Measurements from ENCODE around the gene IGSF21.

Gene IGSF21

DNA sequence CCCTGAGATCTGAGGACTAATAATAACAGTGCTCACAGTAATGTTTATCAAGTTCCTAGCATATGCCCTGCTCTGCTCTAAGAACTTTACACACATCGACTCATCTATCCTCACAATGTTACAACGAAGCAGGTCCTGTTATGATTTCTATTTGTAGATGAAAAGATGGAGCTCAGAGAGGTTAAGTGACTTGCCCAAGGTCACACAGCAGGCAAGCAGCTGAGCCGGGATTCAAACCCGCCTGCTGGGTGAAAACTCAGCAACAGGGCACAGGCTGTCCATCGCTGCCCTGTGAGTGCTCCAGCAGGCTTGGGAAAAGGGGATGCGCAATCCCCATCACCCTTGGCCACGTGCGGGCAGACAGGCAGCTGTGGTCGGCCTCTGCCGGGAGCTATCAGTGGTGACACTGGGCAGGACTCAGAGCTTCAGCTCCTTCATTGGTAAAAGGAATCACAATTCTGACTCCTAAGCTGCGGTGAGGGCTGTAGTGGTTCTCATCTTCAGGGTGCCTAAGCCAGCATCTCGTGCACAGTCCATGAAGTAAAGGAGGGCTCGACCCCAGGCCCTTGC, 199.8 kb downstream of the IGSF21 start:
- no peak overlapping the region for H3K4ac ChIP-seq (ENCODE audit: low read depth, low read length)
- no peak overlapping the region for H4K5ac ChIP-seq (ENCODE audit: low read length)
- H3K79me2 ChIP-seq (ENCODE audit: control insufficient read depth, insufficient read depth, low read length) = no peaks in the 10 kb centered on the region
- H3K27me3 ChIP-seq (ENCODE audit: insufficient read depth, low read length, poor library complexity) = no peaks in the 10 kb centered on the region
- H2BK120ac ChIP-seq (ENCODE audit: low read depth, low read length) = no peak overlapping the region
- H3K9ac ChIP-seq (ENCODE audit: low read length) = no peak overlapping the region
- no peaks in the 10 kb centered on the region for H3K79me1 ChIP-seq (ENCODE audit: low read length)
- no peaks in the 10 kb centered on the region for H3K4me1 ChIP-seq (ENCODE audit: control insufficient read depth, low read depth, low read length)
- H3K56ac ChIP-seq (ENCODE audit: low read length) = no peak overlapping the region
- no peak overlapping the region for H2AK5ac ChIP-seq (ENCODE audit: low read length)
- no peak overlapping the region for H3K23ac ChIP-seq (ENCODE audit: low read length)
- WGBS (ENCODE audit: extremely low coverage, insufficient coverage, low lambda C conversion rate) = no CpG with 5 or more reads among the region's 13 CpGs
- DNase-seq = no peak
- H3K4me3 ChIP-seq (ENCODE audit: low read length) = no peak overlapping the region
- H3K4me2 ChIP-seq (ENCODE audit: low read length) = no peak overlapping the region
- H4K8ac ChIP-seq (ENCODE audit: low read depth, low read length) = no peak overlapping the region
- H2BK5ac ChIP-seq (ENCODE audit: low read length) = no peak overlapping the region
- no peaks in the 10 kb centered on the region for H3K36me3 ChIP-seq (ENCODE audit: control insufficient read depth, insufficient read depth, low read length)
- no peak overlapping the region for H3K27ac ChIP-seq (ENCODE audit: low read depth, low read length)
- no peak overlapping the region for H3K18ac ChIP-seq (ENCODE audit: low read length)
- H2BK15ac ChIP-seq (replicated peaks; ENCODE audit: low read depth) = no peak overlapping the region

DNA sequence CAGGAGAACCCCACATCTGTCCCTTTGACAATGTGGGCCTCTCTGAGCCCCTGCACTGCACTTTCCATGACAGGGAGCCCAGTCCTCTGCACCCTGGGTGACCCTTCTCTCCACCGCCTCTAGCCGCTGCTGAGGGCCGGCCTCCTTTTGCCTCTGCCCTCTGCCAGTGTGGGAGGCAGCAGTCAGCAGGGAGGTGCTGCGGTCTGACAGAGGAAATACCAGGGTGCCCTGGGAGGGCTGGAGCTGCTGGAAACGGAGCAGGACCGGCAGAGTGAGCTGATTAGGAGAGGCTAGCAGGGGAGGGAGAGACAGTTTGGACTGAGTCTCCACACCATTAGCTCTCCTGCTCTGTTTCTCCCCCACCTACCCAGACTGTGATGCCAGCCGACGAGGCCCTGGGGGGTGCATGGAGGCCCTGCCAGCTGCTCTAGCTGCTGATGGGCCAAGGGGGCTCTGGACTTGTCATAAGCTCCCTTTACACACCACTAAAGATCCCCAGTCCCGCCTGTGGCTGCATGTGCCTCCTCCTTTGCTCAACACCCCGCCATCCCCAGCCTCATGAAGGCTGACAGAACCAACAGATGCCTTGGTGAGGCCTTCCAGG, 202.1 kb downstream of the IGSF21 start:
- Histone ChIP-seq H2BK120ac (ENCODE audit: low read depth, low read length) (no peak overlapping the region), H2BK15ac (replicated peaks; ENCODE audit: low read depth) (no peak overlapping the region), H3K27ac (ENCODE audit: low read depth, low read length) (no peak overlapping the region), H3K79me1 (ENCODE audit: low read length) (no peaks in the 10 kb centered on the region), H3K36me3 (ENCODE audit: control insufficient read depth, insufficient read depth, low read length) (no peaks in the 10 kb centered on the region), H3K56ac (ENCODE audit: low read length) (no peak overlapping the region), H3K23ac (ENCODE audit: low read length) (no peak overlapping the region), H2BK5ac (ENCODE audit: low read length) (no peak overlapping the region), H3K4ac (ENCODE audit: low read depth, low read length) (no peak overlapping the region), H3K18ac (ENCODE audit: low read length) (no peak overlapping the region), H3K4me1 (ENCODE audit: control insufficient read depth, low read depth, low read length) (no peaks in the 10 kb centered on the region), H3K4me2 (ENCODE audit: low read length) (no peak overlapping the region), H4K5ac (ENCODE audit: low read length) (no peak overlapping the region), H3K79me2 (ENCODE audit: control insufficient read depth, insufficient read depth, low read length) (no peaks in the 10 kb centered on the region), H3K27me3 (ENCODE audit: insufficient read depth, low read length, poor library complexity) (no peaks in the 10 kb centered on the region), H4K8ac (ENCODE audit: low read depth, low read length) (no peak overlapping the region), H3K9ac (ENCODE audit: low read length) (no peak overlapping the region), H2AK5ac (ENCODE audit: low read length) (no peak overlapping the region), H3K4me3 (ENCODE audit: low read length) (no peak overlapping the region)
- DNase-seq = no peak
- no CpG with 5 or more reads among the region's 10 CpGs for WGBS (ENCODE audit: extremely low coverage, insufficient coverage, low lambda C conversion rate)

DNA sequence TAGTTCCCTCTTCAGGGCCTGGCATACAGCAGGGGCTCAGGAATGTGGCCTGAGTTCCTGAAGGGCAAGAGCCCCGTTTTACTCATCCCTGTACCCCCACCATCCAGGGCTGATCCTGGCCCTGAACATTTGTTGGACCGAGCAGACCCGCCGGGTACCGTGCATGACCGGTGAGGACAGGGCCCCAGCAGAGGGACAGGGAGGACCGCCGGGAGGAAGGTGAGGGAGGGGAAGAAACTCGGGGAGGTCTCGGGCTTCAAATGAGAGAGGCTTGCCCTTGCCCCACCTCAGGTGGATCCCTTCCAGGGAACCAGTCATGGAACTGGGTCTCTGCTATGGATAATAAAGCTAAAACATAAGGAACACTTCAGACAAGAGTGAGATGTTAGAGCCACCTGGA, 205.4 kb downstream of the IGSF21 start:
- Histone ChIP-seq H3K56ac (ENCODE audit: low read length) (no peak overlapping the region), H3K4ac (ENCODE audit: low read depth, low read length) (no peak overlapping the region), H2AK5ac (ENCODE audit: low read length) (no peak overlapping the region), H3K27me3 (ENCODE audit: insufficient read depth, low read length, poor library complexity) (no peaks in the 10 kb centered on the region), H3K79me1 (ENCODE audit: low read length) (no peaks in the 10 kb centered on the region), H3K4me1 (ENCODE audit: control insufficient read depth, low read depth, low read length) (no peaks in the 10 kb centered on the region), H3K36me3 (ENCODE audit: control insufficient read depth, insufficient read depth, low read length) (no peaks in the 10 kb centered on the region), H4K5ac (ENCODE audit: low read length) (no peak overlapping the region), H3K23ac (ENCODE audit: low read length) (no peak overlapping the region), H3K9ac (ENCODE audit: low read length) (no peak overlapping the region), H2BK15ac (replicated peaks; ENCODE audit: low read depth) (no peak overlapping the region), H3K27ac (ENCODE audit: low read depth, low read length) (no peak overlapping the region), H3K18ac (ENCODE audit: low read length) (no peak overlapping the region), H4K8ac (ENCODE audit: low read depth, low read length) (no peak overlapping the region), H3K4me2 (ENCODE audit: low read length) (no peak overlapping the region), H2BK5ac (ENCODE audit: low read length) (no peak overlapping the region), H3K4me3 (ENCODE audit: low read length) (no peak overlapping the region), H3K79me2 (ENCODE audit: control insufficient read depth, insufficient read depth, low read length) (no peaks in the 10 kb centered on the region), H2BK120ac (ENCODE audit: low read depth, low read length) (no peak overlapping the region)
- no CpG with 5 or more reads among the region's 10 CpGs for WGBS (ENCODE audit: extremely low coverage, insufficient coverage, low lambda C conversion rate)
- DNase-seq = no peak

DNA sequence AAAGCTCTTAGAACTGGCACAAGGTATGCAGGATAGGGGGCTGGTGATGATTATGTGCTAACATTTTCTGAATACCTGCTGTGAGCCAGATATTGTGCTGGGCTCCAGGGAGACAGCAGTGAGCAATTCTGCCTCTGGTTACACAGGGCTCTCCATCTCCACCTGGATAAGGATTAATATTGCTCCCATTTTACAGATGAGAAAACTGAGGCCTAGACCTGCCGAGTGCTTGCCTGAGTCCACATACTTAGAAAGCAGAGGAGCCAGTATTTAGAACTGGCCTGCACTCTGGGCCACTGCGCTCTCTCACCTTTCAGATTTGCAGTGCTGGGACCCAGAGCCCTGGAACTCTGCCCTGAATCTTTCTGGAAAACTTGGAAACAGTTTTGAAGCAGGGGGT, 205.9 kb downstream of the IGSF21 start:
- no peak overlapping the region for H3K23ac ChIP-seq (ENCODE audit: low read length)
- no peak overlapping the region for H3K4me3 ChIP-seq (ENCODE audit: low read length)
- H4K8ac ChIP-seq (ENCODE audit: low read depth, low read length) = no peak overlapping the region
- no peak overlapping the region for H2BK15ac ChIP-seq (replicated peaks; ENCODE audit: low read depth)
- WGBS (ENCODE audit: extremely low coverage, insufficient coverage, low lambda C conversion rate) = no CpG with 5 or more reads among the region's 2 CpGs
- no peak for DNase-seq
- no peak overlapping the region for H2BK5ac ChIP-seq (ENCODE audit: low read length)
- no peaks in the 10 kb centered on the region for H3K79me2 ChIP-seq (ENCODE audit: control insufficient read depth, insufficient read depth, low read length)
- no peaks in the 10 kb centered on the region for H3K4me1 ChIP-seq (ENCODE audit: control insufficient read depth, low read depth, low read length)
- H4K5ac ChIP-seq (ENCODE audit: low read length) = no peak overlapping the region
- H3K56ac ChIP-seq (ENCODE audit: low read length) = no peak overlapping the region
- no peak overlapping the region for H2AK5ac ChIP-seq (ENCODE audit: low read length)
- H2BK120ac ChIP-seq (ENCODE audit: low read depth, low read length) = no peak overlapping the region
- H3K79me1 ChIP-seq (ENCODE audit: low read length) = no peaks in the 10 kb centered on the region
- no peaks in the 10 kb centered on the region for H3K36me3 ChIP-seq (ENCODE audit: control insufficient read depth, insufficient read depth, low read length)
- no peak overlapping the region for H3K4ac ChIP-seq (ENCODE audit: low read depth, low read length)
- H3K9ac ChIP-seq (ENCODE audit: low read length) = no peak overlapping the region
- no peak overlapping the region for H3K18ac ChIP-seq (ENCODE audit: low read length)
- no peak overlapping the region for H3K27ac ChIP-seq (ENCODE audit: low read depth, low read length)
- no peaks in the 10 kb centered on the region for H3K27me3 ChIP-seq (ENCODE audit: insufficient read depth, low read length, poor library complexity)
- H3K4me2 ChIP-seq (ENCODE audit: low read length) = no peak overlapping the region

GRCh38 chr1:18314399-18314798, 206.8 kb downstream of the IGSF21 start:
- Histone ChIP-seq H3K36me3 (ENCODE audit: control insufficient read depth, insufficient read depth, low read length) (no peaks in the 10 kb centered on the region), H2AK5ac (ENCODE audit: low read length) (no peak overlapping the region), H3K27me3 (ENCODE audit: insufficient read depth, low read length, poor library complexity) (no peaks in the 10 kb centered on the region), H3K27ac (ENCODE audit: low read depth, low read length) (no peak overlapping the region), H2BK15ac (replicated peaks; ENCODE audit: low read depth) (no peak overlapping the region), H2BK120ac (ENCODE audit: low read depth, low read length) (no peak overlapping the region), H3K4me2 (ENCODE audit: low read length) (no peak overlapping the region), H3K79me1 (ENCODE audit: low read length) (no peaks in the 10 kb centered on the region), H3K4me1 (ENCODE audit: control insufficient read depth, low read depth, low read length) (no peaks in the 10 kb centered on the region), H3K18ac (ENCODE audit: low read length) (no peak overlapping the region), H3K56ac (ENCODE audit: low read length) (no peak overlapping the region), H3K23ac (ENCODE audit: low read length) (no peak overlapping the region), H3K79me2 (ENCODE audit: control insufficient read depth, insufficient read depth, low read length) (no peaks in the 10 kb centered on the region), H4K5ac (ENCODE audit: low read length) (no peak overlapping the region), H3K4ac (ENCODE audit: low read depth, low read length) (no peak overlapping the region), H3K9ac (ENCODE audit: low read length) (no peak overlapping the region), H3K4me3 (ENCODE audit: low read length) (no peak overlapping the region), H4K8ac (ENCODE audit: low read depth, low read length) (no peak overlapping the region), H2BK5ac (ENCODE audit: low read length) (no peak overlapping the region)
- DNase-seq = no peak
- no CpG with 5 or more reads among the region's 9 CpGs for WGBS (ENCODE audit: extremely low coverage, insufficient coverage, low lambda C conversion rate)

DNA sequence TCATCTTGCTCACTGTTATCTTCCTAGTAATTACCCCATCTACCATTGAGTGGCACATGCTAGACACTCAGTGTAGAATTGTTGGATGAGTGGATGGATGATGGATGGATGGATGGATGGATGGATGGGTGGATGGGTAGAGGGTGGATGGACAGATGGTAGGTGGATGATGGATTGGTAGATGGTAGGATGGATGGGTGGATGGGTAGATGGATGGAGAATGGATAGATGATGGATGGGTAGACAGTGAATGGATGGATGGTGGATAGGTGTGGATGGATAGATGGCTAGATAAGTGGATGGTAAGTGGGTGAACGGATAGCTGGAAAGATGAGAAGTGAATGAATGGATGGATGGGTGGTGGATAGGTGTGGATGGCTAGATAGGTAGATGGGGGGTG, 207.9 kb downstream of the IGSF21 start:
- Histone ChIP-seq H3K27me3 (ENCODE audit: insufficient read depth, low read length, poor library complexity) (no peaks in the 10 kb centered on the region), H2AK5ac (ENCODE audit: low read length) (no peak overlapping the region), H3K4me2 (ENCODE audit: low read length) (no peak overlapping the region), H4K5ac (ENCODE audit: low read length) (no peak overlapping the region), H3K9ac (ENCODE audit: low read length) (no peak overlapping the region), H2BK15ac (replicated peaks; ENCODE audit: low read depth) (no peak overlapping the region), H4K8ac (ENCODE audit: low read depth, low read length) (no peak overlapping the region), H2BK5ac (ENCODE audit: low read length) (no peak overlapping the region), H3K56ac (ENCODE audit: low read length) (no peak overlapping the region), H2BK120ac (ENCODE audit: low read depth, low read length) (no peak overlapping the region), H3K79me1 (ENCODE audit: low read length) (no peaks in the 10 kb centered on the region), H3K23ac (ENCODE audit: low read length) (no peak overlapping the region), H3K36me3 (ENCODE audit: control insufficient read depth, insufficient read depth, low read length) (no peaks in the 10 kb centered on the region), H3K18ac (ENCODE audit: low read length) (no peak overlapping the region), H3K79me2 (ENCODE audit: control insufficient read depth, insufficient read depth, low read length) (no peaks in the 10 kb centered on the region), H3K27ac (ENCODE audit: low read depth, low read length) (no peak overlapping the region), H3K4ac (ENCODE audit: low read depth, low read length) (no peak overlapping the region), H3K4me1 (ENCODE audit: control insufficient read depth, low read depth, low read length) (no peaks in the 10 kb centered on the region), H3K4me3 (ENCODE audit: low read length) (no peak overlapping the region)
- no peak for DNase-seq
- no CpG with 5 or more reads among the region's 1 CpG for WGBS (ENCODE audit: extremely low coverage, insufficient coverage, low lambda C conversion rate)

Data from mesendoderm (in vitro differentiated cells).